ENCODE measurements around the gene MAML3. TPM values are rescaled to one million over a fixed set of nuclear protein-coding genes. Genes with fewer than 3 reads are reported as not detected.

The MAML3 gene
- total and polyA plus RNA-seq, 2 experiments from 2014 or later = 4.1 to 11.2 TPM

DNA sequence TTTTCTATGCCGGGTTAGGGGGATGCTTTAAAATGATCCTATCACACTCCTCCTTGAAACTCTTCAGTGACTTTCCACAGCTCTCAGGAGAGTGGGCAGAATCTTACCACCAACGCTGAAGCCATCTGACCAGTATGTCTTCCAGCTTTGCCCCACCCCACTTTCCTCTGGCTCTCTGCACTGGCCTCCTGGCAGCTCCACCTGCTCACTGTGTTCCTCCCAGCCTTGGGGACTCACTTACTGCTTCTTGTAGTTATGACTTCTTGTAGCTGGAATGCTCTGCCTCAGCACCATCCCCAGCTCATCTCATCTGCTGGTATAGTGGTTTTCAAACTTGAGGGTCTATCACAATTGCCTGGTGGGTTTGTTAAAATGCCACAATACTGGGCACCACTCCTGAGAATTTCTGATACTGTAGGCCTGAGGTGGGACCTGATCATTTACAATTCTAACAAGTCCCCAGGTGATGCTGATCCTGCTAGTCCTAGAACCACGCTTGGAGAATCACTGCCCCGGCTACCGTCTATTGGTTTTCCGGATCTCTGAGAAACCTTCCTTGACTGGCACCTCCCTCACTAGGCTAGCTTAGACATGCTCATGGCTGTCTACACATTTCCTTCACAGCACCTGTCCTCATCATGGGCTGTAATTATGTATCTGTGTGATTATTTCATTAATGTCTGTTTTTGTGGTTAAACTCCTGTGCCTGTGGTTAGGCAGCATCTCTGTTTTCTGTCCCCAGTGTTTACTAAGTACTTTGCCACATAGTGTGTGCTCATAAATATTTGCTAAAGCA, 336.1 kb downstream of the MAML3 start:
- H3K4me2 ChIP-seq = no peak overlapping the region
- H3K27ac ChIP-seq = no peak overlapping the region
- H2AFZ ChIP-seq = no peak overlapping the region
- H4K20me1 ChIP-seq (ENCODE audit: insufficient read depth, poor library complexity, severe bottlenecking) = no peaks in the 10 kb centered on the region
- TF ChIP-seq EZH2 (IDR thresholded peaks at IDR 0.05; ENCODE audit: borderline replicate concordance) (no peak), EZH2phosphoT487 (IDR thresholded peaks at IDR 0.05; ENCODE audit: low read depth, severe bottlenecking, unreplicated experiment) (no peak)
- TF ChIP-seq, protein P1, sequence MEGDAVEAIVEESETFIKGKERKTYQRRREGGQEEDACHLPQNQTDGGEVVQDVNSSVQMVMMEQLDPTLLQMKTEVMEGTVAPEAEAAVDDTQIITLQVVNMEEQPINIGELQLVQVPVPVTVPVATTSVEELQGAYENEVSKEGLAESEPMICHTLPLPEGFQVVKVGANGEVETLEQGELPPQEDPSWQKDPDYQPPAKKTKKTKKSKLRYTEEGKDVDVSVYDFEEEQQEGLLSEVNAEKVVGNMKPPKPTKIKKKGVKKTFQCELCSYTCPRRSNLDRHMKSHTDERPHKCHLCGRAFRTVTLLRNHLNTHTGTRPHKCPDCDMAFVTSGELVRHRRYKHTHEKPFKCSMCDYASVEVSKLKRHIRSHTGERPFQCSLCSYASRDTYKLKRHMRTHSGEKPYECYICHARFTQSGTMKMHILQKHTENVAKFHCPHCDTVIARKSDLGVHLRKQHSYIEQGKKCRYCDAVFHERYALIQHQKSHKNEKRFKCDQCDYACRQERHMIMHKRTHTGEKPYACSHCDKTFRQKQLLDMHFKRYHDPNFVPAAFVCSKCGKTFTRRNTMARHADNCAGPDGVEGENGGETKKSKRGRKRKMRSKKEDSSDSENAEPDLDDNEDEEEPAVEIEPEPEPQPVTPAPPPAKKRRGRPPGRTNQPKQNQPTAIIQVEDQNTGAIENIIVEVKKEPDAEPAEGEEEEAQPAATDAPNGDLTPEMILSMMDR (IDR thresholded peaks at IDR 0.05; ENCODE audit: poor library complexity) = no peak
- no peak for DNase-seq (ENCODE audit: low spot score)
- H3K9me2 ChIP-seq (replicated peaks; ENCODE audit: insufficient read depth) = no peaks in the 10 kb centered on the region
- 98% methylated on average over 6 of the region's 6 CpGs for WGBS (ENCODE audit: low lambda C conversion rate, missing lambda C conversion rate)
- no peaks in the 10 kb centered on the region for H3K27me3 ChIP-seq
- H3K36me3 ChIP-seq (replicated peaks; ENCODE audit: insufficient read depth, low read depth) = no peaks in the 10 kb centered on the region
- no peaks in the 10 kb centered on the region for H3K9me3 ChIP-seq (ENCODE audit: low read depth)
- peaks cover 14% of the 10 kb centered on the region for H3K4me1 ChIP-seq (ENCODE audit: insufficient read depth)
- H3K4me3 ChIP-seq = no peak overlapping the region
- H3K79me2 ChIP-seq = peaks cover 2% of the 10 kb centered on the region

DNA sequence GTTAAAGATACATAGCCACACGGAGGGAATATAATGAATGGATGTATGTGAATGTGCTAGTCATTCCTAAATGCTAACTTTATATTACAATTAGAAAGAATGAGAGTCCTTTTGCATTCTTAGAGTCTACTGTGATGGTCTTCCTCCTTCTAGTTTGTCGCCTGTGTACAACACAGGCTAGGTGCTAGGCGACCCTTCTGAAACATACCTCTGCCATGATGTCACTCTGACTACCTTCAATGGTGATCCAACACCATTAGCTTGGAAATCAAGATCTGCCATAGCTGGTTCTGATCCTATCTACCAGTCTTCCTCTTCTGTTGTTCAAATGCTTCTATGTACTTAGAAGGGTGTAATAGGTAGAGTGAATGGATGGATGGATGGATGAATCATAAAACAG, 337.1 kb downstream of the MAML3 start:
- DNase-seq (ENCODE audit: low spot score) = no peak
- Histone ChIP-seq H3K27ac (no peak overlapping the region), H4K20me1 (ENCODE audit: insufficient read depth, poor library complexity, severe bottlenecking) (no peaks in the 10 kb centered on the region), H3K36me3 (replicated peaks; ENCODE audit: insufficient read depth, low read depth) (no peaks in the 10 kb centered on the region), H3K4me3 (no peak overlapping the region), H3K4me2 (no peak overlapping the region), H3K9me3 (ENCODE audit: low read depth) (no peaks in the 10 kb centered on the region), H3K9me2 (replicated peaks; ENCODE audit: insufficient read depth) (no peaks in the 10 kb centered on the region), H3K27me3 (no peaks in the 10 kb centered on the region), H3K4me1 (ENCODE audit: insufficient read depth) (peaks cover 14% of the 10 kb centered on the region), H2AFZ (no peak overlapping the region), H3K79me2 (peaks cover 2% of the 10 kb centered on the region)
- TF ChIP-seq EZH2 (IDR thresholded peaks at IDR 0.05; ENCODE audit: borderline replicate concordance) (no peak), EZH2phosphoT487 (IDR thresholded peaks at IDR 0.05; ENCODE audit: low read depth, severe bottlenecking, unreplicated experiment) (no peak)
- TF ChIP-seq, protein P1 (IDR thresholded peaks at IDR 0.05; ENCODE audit: poor library complexity) = no peak
- WGBS (ENCODE audit: low lambda C conversion rate, missing lambda C conversion rate) = 87% methylated on average over 3 of the region's 3 CpGs

DNA sequence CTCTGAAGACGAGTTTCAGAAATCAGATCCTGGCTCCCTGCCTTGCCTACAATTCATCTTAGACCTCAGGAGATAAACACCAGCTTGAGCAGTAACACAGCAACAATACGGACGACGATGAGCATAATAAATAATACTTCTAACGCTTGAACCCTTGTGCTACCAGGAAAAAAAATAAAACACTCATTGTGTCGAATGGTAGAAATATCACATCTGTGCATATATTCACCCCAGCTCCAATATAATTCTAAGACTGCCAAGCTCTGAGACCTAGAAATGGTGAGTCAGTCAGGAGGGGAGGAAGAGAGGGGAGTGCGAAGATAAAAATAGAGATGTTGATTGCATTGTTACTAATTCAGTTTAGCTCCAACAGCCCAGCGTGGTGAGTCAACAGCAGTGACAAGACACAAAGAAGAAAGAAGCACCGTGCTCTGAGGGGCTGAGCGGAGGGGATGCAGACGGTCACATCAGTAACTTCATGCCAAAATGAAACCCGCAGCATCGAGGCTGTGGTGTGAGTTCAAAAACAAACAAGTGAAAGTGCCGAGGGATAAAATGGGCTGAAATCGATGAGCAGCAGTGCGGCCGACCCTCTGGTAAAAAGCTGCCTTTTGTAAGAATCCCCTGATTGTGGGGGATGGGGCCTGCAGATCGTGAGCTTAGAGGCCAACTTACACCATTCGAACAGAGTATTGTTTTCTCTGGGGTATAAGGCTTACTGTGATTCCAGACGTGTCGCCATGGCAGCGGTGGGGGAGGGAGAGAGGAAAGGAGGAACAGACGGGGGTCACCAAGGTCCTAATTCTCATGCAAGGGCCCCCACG, 338.0 kb downstream of the MAML3 start:
- no peaks in the 10 kb centered on the region for H3K36me3 ChIP-seq (replicated peaks; ENCODE audit: insufficient read depth, low read depth)
- peak overlapping the region; percentile 47 for H2AFZ ChIP-seq
- H3K27me3 ChIP-seq = no peaks in the 10 kb centered on the region
- H3K4me1 ChIP-seq (ENCODE audit: insufficient read depth) = peaks cover 14% of the 10 kb centered on the region
- TF ChIP-seq EZH2phosphoT487 (IDR thresholded peaks at IDR 0.05; ENCODE audit: low read depth, severe bottlenecking, unreplicated experiment) = no peak
- TF ChIP-seq, protein P1 (IDR thresholded peaks at IDR 0.05; ENCODE audit: poor library complexity) = no peak
- TF ChIP-seq EZH2 (IDR thresholded peaks at IDR 0.05; ENCODE audit: borderline replicate concordance) = no peak
- H3K4me3 ChIP-seq = no peak overlapping the region
- peak; percentile 36 for DNase-seq (ENCODE audit: low spot score)
- H3K79me2 ChIP-seq = peaks cover 2% of the 10 kb centered on the region
- 30% methylated on average over 23 of the region's 24 CpGs for WGBS (ENCODE audit: low lambda C conversion rate, missing lambda C conversion rate)
- peak overlapping the region; percentile 71 for H3K4me2 ChIP-seq
- H3K27ac ChIP-seq = peak overlapping the region; percentile 5
- no peaks in the 10 kb centered on the region for H4K20me1 ChIP-seq (ENCODE audit: insufficient read depth, poor library complexity, severe bottlenecking)
- H3K9me2 ChIP-seq (replicated peaks; ENCODE audit: insufficient read depth) = no peaks in the 10 kb centered on the region
- no peaks in the 10 kb centered on the region for H3K9me3 ChIP-seq (ENCODE audit: low read depth)

Measured in hepatocyte (in vitro differentiated cells).